Measurements from ENCODE around the gene AGBL4.

AGBL4 gene

DNA sequence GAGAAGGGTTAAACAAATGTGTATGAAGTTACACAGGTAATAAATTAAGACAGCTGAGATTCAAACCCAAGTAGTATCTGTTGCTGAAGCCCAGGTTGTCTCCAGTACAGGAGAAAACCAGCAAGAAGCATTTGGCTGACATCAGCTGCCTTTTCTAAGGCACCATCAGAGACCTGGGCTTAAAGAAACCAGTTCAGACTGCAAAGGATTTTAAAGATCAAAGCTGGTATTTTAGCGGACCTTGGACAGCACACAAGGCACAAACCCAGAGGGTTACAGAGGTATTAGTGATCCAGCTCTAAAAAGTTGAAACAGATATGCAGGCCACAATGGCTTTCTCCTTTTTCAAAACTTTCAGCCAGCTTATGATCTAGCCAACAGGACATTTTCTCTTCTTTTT lies 1270.5 kb downstream of the AGBL4 start:
- TF ChIP-seq FOXM1 (IDR thresholded peaks at IDR 0.05; ENCODE audit: borderline replicate concordance, low read depth) (no peak), YY1 (IDR thresholded peaks at IDR 0.05; ENCODE audit: low read depth) (no peak), NFIC (IDR thresholded peaks at IDR 0.05) (no peak), TEAD4 (IDR thresholded peaks at IDR 0.05) (no peak), EP300 (IDR thresholded peaks at IDR 0.05; ENCODE audit: borderline replicate concordance) (no peak), CREB1 (IDR thresholded peaks at IDR 0.05; ENCODE audit: low read depth) (no peak), TCF12 (IDR thresholded peaks at IDR 0.05; ENCODE audit: low read depth) (no peak), RAD21 (IDR thresholded peaks at IDR 0.05; ENCODE audit: low read depth) (no peak), TAF1 (IDR thresholded peaks at IDR 0.05; ENCODE audit: low read depth) (no peak), EGR1 (IDR thresholded peaks at IDR 0.05) (no peak), ZBTB7A (IDR thresholded peaks at IDR 0.05; ENCODE audit: low read depth) (no peak), USF1 (IDR thresholded peaks at IDR 0.05) (no peak), CEBPB (IDR thresholded peaks at IDR 0.05) (no peak)
- TF ChIP-seq, protein P1, sequence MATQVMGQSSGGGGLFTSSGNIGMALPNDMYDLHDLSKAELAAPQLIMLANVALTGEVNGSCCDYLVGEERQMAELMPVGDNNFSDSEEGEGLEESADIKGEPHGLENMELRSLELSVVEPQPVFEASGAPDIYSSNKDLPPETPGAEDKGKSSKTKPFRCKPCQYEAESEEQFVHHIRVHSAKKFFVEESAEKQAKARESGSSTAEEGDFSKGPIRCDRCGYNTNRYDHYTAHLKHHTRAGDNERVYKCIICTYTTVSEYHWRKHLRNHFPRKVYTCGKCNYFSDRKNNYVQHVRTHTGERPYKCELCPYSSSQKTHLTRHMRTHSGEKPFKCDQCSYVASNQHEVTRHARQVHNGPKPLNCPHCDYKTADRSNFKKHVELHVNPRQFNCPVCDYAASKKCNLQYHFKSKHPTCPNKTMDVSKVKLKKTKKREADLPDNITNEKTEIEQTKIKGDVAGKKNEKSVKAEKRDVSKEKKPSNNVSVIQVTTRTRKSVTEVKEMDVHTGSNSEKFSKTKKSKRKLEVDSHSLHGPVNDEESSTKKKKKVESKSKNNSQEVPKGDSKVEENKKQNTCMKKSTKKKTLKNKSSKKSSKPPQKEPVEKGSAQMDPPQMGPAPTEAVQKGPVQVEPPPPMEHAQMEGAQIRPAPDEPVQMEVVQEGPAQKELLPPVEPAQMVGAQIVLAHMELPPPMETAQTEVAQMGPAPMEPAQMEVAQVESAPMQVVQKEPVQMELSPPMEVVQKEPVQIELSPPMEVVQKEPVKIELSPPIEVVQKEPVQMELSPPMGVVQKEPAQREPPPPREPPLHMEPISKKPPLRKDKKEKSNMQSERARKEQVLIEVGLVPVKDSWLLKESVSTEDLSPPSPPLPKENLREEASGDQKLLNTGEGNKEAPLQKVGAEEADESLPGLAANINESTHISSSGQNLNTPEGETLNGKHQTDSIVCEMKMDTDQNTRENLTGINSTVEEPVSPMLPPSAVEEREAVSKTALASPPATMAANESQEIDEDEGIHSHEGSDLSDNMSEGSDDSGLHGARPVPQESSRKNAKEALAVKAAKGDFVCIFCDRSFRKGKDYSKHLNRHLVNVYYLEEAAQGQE (IDR thresholded peaks at IDR 0.05; ENCODE audit: low read depth) = no peak
- TF ChIP-seq, protein P2, sequence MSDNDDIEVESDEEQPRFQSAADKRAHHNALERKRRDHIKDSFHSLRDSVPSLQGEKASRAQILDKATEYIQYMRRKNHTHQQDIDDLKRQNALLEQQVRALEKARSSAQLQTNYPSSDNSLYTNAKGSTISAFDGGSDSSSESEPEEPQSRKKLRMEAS (IDR thresholded peaks at IDR 0.05) = no peak

DNA sequence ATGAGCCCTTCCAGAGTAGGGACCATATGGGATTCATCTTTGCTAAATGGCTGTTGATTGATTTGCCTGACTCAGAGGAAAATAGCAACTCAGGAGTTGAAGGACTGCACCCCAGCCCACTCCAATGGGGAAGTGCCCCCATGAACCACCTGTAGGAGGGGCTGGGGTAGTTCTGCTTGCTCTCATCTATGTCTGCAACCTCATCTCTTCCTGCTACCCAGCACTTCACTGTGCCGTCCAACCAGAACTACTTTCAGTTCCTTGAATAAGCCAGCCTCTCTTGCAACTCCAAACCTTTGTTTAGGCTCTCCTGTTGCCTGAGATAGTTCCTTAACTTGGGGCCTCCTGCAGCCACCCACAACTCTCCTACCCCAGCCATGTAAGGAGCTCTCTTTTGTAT lies 1273.6 kb downstream of the AGBL4 start:
- TF ChIP-seq CREB1 (IDR thresholded peaks at IDR 0.05; ENCODE audit: low read depth) = no peak
- TF ChIP-seq EP300 (IDR thresholded peaks at IDR 0.05; ENCODE audit: borderline replicate concordance) = no peak
- no peak for TF ChIP-seq ZBTB7A (IDR thresholded peaks at IDR 0.05; ENCODE audit: low read depth)
- no peak for TF ChIP-seq TAF1 (IDR thresholded peaks at IDR 0.05; ENCODE audit: low read depth)
- TF ChIP-seq, protein P1 (IDR thresholded peaks at IDR 0.05; ENCODE audit: low read depth) = no peak
- no peak for TF ChIP-seq YY1 (IDR thresholded peaks at IDR 0.05; ENCODE audit: low read depth)
- TF ChIP-seq EGR1 (IDR thresholded peaks at IDR 0.05) = no peak
- TF ChIP-seq CEBPB (IDR thresholded peaks at IDR 0.05) = no peak
- no peak for TF ChIP-seq USF1 (IDR thresholded peaks at IDR 0.05)
- TF ChIP-seq TEAD4 (IDR thresholded peaks at IDR 0.05) = no peak

- TF ChIP-seq, protein P2 (IDR thresholded peaks at IDR 0.05) = no peak
- TF ChIP-seq FOXM1 (IDR thresholded peaks at IDR 0.05; ENCODE audit: borderline replicate concordance, low read depth) = no peak
- no peak for TF ChIP-seq NFIC (IDR thresholded peaks at IDR 0.05)
- no peak for TF ChIP-seq TCF12 (IDR thresholded peaks at IDR 0.05; ENCODE audit: low read depth)
- TF ChIP-seq TAF1 (IDR thresholded peaks at IDR 0.05; ENCODE audit: low read depth) = no peak
- TF ChIP-seq USF1 (IDR thresholded peaks at IDR 0.05) = no peak
- TF ChIP-seq ZBTB7A (IDR thresholded peaks at IDR 0.05; ENCODE audit: low read depth) = no peak
- no peak for TF ChIP-seq RAD21 (IDR thresholded peaks at IDR 0.05; ENCODE audit: low read depth)
- TF ChIP-seq TEAD4 (IDR thresholded peaks at IDR 0.05) = no peak
- no peak for TF ChIP-seq EP300 (IDR thresholded peaks at IDR 0.05; ENCODE audit: borderline replicate concordance)
- no peak for TF ChIP-seq CEBPB (IDR thresholded peaks at IDR 0.05)
- no peak for TF ChIP-seq CREB1 (IDR thresholded peaks at IDR 0.05; ENCODE audit: low read depth)
- TF ChIP-seq YY1 (IDR thresholded peaks at IDR 0.05; ENCODE audit: low read depth) = no peak
- TF ChIP-seq, protein P1 (IDR thresholded peaks at IDR 0.05; ENCODE audit: low read depth) = no peak
- no peak for TF ChIP-seq EGR1 (IDR thresholded peaks at IDR 0.05)
Observed at GRCh38 chr1:48749068-48749467, 1274.7 kb downstream of the AGBL4 start.

- TF ChIP-seq NFIC (IDR thresholded peaks at IDR 0.05) (no peak), EP300 (IDR thresholded peaks at IDR 0.05; ENCODE audit: borderline replicate concordance) (no peak), CEBPB (IDR thresholded peaks at IDR 0.05) (no peak), TCF12 (IDR thresholded peaks at IDR 0.05; ENCODE audit: low read depth) (no peak), TAF1 (IDR thresholded peaks at IDR 0.05; ENCODE audit: low read depth) (no peak), YY1 (IDR thresholded peaks at IDR 0.05; ENCODE audit: low read depth) (no peak), EGR1 (IDR thresholded peaks at IDR 0.05) (no peak), FOXM1 (IDR thresholded peaks at IDR 0.05; ENCODE audit: borderline replicate concordance, low read depth) (no peak), RAD21 (IDR thresholded peaks at IDR 0.05; ENCODE audit: low read depth) (no peak), CREB1 (IDR thresholded peaks at IDR 0.05; ENCODE audit: low read depth) (no peak), TEAD4 (IDR thresholded peaks at IDR 0.05) (no peak), USF1 (IDR thresholded peaks at IDR 0.05) (no peak), ZBTB7A (IDR thresholded peaks at IDR 0.05; ENCODE audit: low read depth) (no peak)
- TF ChIP-seq, protein P2 (IDR thresholded peaks at IDR 0.05) = no peak
- TF ChIP-seq, protein P1 (IDR thresholded peaks at IDR 0.05; ENCODE audit: low read depth) = no peak
Observed at GRCh38 chr1:48746906-48747305, 1276.8 kb downstream of the AGBL4 start.

Data from Ishikawa (cell line).